ENCODE data around the gene AGL.
"Not testable (repeated sequence)": the region's sequence is repeated elsewhere in the genome, so short reads cannot be mapped to it uniquely, and the experiment has no call there.

The AGL gene

DNA sequence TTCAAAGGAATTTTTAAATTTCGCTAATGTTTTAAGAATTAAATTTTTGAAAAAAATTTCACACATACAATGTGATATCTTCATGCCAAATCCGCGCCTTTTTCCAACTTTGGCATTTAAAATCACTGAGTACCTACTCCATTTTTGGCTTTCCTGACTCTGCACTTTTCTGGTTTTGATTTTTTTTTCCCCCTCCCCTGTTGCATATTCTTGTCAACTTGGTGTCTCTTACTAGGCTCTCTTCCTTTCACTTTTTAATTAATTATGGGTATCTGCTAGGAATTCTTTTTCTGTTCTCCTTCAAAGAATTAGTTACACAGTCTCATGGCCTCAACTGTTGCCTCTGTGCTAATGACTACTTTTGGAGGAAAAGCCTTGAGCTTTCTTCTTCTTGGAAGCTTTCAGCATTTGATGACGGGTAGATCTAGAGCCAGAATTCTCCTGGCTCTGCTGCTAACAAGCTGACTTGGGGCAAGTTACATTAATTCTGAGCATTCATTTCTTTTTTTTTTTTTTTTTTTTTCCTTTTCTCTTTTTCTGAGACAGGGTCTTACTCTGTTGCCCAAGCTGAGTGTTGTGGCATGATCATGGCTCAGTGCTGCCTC, 1.8 kb downstream of the AGL start:
- no peak for DNase-seq

GRCh38 chr1:99852648-99853047, 2.5 kb downstream of the AGL start:
- DNase-seq, result no peak

DNA sequence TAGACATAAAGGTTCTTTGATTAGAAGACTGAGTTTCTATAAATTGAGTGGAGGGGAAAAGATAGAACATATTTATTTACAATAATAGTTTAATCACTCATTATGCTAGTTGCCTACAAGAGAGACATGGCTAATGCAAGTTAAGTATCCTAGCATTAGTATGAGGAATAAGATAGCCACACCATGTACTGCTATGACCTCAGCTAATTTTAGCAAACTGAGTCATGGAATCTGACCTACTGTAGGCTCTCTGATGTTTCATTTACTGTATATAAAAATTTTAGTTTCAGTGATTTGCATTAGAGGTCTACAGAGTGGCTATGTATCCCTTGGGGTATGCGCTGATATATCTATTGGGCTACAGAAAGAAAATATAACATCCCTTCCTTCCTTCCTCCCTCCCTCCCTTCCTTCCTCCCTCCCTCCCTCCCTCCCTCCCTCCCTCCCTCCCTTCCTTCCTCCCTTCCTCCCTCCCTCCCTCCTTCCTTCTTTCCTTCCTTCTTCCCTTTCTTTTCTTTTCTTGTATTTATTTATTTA, 5.8 kb downstream of the AGL start:
- DNase-seq, result no peak

DNA sequence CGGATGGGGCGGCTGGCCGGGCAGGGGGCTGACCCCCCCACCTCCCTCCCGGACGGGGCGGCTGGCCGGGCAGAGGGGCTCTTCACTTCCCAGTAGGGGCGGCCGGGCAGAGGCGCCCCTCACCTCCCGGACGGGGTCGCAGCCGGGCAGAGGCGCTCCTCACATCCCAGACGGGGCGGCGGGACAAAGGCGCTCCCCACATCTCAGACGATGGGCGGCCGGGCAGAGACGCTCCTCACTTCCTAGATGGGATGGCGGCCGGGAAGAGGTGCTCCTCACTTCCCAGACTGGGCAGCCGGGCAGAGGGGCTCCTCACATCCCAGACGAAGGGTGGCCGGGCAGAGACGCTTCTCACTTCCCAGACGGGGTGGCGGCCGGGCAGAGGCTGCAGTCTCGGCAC, 6.9 kb downstream of the AGL start:
- DNase-seq, result not testable (repeated sequence)

DNA sequence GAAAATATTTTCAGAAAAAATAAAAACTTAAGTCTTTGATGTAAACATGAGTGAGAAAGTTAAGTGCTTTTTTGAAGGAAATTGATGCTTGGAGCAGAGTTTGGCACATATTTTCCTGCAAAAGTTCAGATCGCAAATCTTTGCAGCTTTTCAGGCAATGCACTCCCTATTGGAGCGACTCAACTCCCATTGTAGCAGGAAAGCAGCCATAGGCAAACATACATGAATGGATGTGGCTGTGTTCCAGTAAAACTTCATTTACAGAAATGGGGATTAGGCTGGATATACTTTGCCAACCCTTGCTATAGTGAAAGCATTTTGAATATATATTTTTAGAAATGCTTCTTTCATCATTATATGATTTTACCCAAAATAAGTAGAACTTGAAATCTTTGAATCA, 8.1 kb downstream of the AGL start:
- no peak for DNase-seq

- no peak for DNase-seq
These were observed 8.7 kb downstream of the AGL start for GRCh38 chr1:99858881-99859280.

GRCh38 chr1:99860703-99861102, 10.5 kb downstream of the AGL start:
- DNase-seq, result no peak

GRCh38 chr1:99867682-99868081, 17.5 kb downstream of the AGL start:
- no peak for DNase-seq

- DNase-seq, result no peak
These were observed 19.1 kb downstream of the AGL start for GRCh38 chr1:99869304-99869703.

DNA sequence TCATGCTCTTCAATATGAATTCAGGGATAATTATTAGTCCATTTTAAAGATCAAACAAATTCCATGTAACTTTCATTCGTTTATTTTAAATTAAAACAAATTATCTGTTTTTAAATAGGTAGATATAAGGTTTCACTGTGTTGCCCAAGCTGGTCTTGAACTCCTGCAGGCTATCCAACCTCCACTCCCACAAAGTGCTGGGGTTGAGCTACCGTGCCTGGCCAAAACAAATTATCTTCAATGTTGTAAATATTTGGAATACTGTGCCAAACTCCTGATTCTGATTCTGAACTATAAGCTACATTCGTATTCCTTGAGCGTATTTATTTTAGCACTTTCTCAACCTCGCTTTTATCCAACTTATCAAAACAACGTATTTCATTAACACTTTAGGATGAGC, 19.6 kb downstream of the AGL start:
- DNase-seq, result no peak

GRCh38 chr1:99872063-99872462, 21.9 kb downstream of the AGL start:
- DNase-seq, result no peak

DNA sequence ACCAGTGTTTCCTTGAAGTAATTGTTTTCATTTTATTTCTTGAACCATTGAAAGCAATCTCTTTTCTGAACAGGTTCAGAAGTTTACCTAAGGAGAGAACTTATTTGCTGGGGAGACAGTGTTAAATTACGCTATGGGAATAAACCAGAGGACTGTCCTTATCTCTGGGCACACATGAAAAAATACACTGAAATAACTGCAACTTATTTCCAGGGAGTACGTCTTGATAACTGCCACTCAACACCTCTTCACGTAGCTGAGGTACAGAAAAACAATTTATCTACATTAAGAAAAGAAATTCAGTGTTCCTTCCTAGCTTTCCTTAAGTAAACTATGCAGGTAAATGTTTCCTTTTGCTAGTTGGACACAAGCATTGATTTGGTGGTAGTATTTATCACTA, 27.4 kb downstream of the AGL start:
- DNase-seq, result no peak

DNA sequence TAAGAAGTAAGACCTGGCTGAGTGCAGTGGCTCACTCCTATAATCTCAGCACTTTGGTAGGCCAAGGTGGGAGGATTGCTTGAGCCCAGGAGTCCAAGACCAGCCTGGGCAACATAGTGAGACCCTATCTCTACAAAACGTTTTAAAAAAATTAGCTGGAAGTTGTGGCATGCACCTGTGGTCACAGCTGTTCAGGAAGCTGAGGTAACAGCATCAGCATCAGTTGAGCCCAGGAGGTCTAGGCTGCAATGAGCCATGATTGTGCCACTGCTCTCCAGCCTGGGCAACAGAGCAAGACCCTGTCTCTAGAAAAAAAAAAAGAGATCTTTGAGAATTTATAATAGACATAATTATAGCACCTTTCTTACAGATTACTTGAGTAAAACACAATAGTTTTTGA, 36.0 kb downstream of the AGL start:
- DNase-seq, result no peak

DNA sequence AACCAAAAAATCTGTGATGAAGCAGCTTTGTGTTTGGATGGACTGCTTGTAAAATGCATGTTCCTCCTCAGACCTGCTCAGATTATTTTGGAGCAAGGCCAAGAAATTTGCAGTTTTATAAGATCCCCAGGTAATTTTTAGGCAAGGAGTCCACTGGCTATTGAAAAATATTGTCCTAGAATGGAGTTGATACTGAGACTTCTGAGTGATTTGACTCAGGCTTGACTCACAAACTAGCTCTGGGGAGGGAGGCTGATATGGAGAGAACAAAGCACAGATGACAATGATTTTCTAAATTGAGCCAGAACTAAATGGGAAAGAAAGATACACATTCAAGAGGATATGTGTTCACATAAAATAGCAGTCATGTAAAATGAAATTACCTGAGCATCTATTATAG, 36.7 kb downstream of the AGL start:
- no peak for DNase-seq

DNA sequence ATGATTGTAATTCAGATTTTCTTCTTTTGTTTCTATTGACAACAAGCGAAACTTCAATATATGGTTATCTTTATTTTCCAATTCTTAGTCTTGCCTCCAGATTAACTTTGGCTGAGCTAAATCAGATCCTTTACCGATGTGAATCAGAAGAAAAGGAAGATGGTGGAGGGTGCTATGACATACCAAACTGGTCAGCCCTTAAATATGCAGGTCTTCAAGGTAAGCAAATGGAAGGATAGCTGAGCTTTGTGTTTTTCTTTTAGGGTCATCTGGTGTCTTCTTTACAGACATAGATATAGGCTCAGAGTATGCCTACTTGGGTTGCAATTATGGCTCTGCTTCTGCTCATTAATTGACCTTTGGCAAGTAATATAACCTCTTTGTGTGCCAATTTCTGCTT, 37.7 kb downstream of the AGL start:
- DNase-seq, result no peak

GRCh38 chr1:99891997-99892396, 41.8 kb downstream of the AGL start:
- no peak for DNase-seq

GRCh38 chr1:99903278-99903677, 53.1 kb downstream of the AGL start:
- not testable (repeated sequence) for DNase-seq

- no peak for DNase-seq
These were observed 56.4 kb downstream of the AGL start for GRCh38 chr1:99906535-99906934.

DNA sequence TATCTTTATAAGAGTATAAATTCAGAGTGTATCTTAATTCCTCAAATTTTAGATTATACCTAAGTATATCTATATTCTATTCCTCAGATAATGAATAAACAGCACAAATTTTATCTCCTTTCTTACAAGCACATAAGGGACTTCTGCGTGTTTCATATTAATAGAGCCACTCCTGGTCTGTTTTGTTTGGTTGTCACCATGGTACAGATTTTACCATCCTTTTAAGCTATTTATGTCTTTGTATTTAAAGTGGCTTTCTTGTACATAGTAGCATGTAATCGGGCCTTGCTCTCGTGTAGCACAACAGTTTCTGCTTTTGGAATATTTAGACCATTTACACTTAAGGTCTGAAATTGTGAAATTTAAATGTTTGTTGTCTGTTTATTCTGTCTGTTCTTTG, 67.1 kb downstream of the AGL start:
- no peak for DNase-seq

GRCh38 chr1:99919220-99919619, 69.1 kb downstream of the AGL start:
- DNase-seq, result no peak

- no peak for DNase-seq
These were observed 84.6 kb downstream of the AGL start for GRCh38 chr1:99934801-99935200.

- no peak for DNase-seq
These were observed 85.4 kb downstream of the AGL start for GRCh38 chr1:99935534-99935933.

DNA sequence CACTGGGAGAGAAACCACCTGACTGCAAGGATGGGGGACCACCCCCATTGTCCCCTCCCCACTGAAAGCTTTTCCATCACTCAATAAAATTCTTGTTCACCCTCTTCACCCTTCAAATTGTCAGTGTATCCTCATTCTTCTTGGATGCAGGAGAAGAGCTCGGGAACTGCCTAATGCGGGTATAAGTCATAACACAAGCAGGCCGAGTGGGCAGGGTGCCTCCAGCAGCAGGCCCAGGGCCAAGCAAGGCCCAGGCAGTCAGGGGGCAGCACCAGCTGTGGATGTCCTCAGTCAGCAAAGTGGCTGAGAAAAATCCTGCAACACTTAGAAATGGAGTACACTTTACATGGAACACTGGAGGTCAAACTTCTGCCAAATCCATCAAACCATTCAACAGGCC, 85.9 kb downstream of the AGL start:
- DNase-seq, result no peak

DNA sequence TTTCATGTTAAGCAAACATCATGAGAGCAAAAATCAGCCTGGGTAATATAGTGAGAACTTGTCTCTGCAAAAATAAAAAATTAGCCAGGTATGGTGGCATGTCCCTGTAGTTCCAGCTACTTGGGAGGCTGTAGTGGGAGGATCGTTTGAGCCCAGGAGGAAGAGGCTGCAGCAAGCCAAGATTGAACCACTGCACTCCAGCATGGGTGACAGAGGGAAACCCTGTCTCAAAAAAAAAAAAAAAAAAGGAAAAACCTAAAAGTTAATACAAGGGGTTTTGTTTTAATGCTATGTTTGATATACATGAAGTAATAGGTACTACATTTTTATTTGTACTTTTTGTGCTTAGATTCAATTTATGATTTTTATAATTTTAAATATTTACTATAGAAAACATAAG, 92.6 kb downstream of the AGL start:
- no peak for DNase-seq

DNA sequence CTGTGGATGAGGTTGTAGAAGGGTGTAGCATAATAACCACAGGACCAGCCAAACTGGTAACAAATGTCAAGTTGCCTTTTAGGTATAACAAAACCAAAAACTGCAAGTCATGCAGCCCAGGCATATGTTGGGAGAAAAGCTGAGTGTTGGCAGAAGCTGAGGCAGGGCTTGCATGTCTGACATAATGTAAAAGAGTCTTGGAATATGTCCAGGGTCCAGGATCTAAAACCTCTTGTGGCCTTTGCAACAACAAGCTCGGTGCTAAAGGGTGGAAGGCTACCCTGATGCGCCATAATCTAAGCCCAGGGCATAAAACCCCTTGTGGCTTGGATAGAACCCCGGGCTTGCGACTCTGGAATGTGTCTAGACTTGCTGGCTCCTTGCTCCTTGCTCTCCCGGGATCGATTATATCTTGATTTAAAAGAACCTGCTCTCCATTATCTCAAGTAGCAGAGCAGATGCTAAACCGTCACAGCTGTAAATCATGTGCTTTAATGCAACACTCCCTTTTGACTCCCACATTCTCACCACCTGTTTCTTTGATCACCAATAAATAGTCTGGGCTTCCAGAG, 93.1 kb downstream of the AGL start:
- no peak for DNase-seq

All from hippocampal formation (tissue), 2 donors.